Right lung (tissue), 5 donors: Measurements from ENCODE around the gene GPR78. TPM values are rescaled to one million over a fixed set of nuclear protein-coding genes. Genes with fewer than 3 reads are reported as not detected.
"Not testable (repeated sequence)": the region's sequence is repeated elsewhere in the genome, so short reads cannot be mapped to it uniquely, and the experiment has no call there.

Experiments
- DNase-seq, 2 donors: peaks; one replicate each; pipeline ENCODE4 v3.0.0-alpha.2; 2013
- polyA plus RNA-seq, 5 donors: library from polyadenylated mRNA; unstranded; fragments of 120-200 nt; gene quantifications; one replicate each; pipeline versions ENCODE4 v1.2.1 to v1.2.3, GENCODE V29; 2013; ENCODE audit warnings: inconsistent platforms in 1 of 5, low replicate concordance in 1 of 5; ENCODE audit not compliant: insufficient read length in 5 of 5, insufficient read depth in 1 of 5

The GPR78 gene
- polyA plus RNA-seq, 5 donors = 0.06 to 0.37 (median 0.15) TPM

DNA sequence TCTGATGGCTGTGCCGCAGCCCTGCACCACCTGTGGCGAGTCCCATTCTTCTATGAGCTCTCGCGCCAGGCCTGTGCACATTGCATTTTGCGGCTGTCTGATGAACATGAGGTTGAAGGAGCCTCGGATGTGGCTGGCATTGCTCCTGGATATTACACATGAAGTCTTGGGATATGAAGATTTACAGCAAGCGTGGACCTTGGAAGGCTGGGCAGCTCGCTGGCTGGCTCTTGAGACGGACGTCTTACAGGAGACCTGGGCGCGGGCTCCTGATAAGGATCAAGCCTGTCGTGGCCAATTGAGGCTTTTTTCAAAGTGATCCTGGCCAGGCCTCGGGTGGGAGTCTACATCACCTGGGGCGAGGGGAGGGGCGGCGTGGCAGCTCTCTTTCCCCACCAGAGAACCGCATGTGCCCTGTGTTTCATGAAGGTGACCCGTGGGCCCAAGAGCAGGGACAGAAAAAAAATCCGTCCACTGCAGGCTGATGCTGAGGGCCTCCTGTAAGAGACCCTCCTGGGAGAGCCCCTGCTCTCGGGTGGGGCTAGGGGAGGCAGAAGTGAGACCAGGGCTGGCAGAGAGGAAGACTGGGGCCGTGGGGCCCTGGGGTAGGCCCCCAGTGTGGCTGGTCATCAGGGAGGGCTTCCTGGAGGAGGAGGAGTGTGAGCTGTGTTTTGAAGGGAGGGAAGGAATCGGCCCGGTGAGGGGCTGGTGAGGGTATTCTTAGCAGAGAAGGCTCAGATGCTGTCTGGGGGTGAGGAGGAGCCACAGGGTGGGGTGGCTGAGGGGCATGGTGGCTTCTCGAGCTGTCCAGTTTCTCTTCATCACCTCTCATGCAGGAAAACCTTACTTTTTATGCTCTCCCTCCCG is 36.0 kb downstream of the GPR78 start:
- no peak for DNase-seq

DNA sequence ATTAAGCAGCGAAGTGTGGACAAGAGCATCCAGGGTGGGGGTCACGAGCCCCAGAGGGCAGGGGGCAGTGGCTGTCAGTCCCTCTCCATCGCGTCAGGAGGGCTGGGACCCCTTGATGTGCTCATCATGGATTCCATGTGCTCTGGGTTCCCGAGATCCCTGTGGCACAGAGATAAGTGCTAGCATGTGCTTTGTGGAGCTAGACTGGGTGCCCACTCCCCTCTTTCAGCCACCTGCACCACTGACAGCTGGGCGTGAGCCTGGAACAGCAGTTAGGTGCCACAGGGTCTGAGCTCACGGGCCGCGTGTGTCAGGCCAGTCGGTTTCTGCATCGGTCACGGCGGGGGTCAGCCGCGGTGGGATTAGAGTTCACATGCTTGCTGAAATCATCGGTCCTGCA is 36.6 kb downstream of the GPR78 start:
- no peak for DNase-seq

DNA sequence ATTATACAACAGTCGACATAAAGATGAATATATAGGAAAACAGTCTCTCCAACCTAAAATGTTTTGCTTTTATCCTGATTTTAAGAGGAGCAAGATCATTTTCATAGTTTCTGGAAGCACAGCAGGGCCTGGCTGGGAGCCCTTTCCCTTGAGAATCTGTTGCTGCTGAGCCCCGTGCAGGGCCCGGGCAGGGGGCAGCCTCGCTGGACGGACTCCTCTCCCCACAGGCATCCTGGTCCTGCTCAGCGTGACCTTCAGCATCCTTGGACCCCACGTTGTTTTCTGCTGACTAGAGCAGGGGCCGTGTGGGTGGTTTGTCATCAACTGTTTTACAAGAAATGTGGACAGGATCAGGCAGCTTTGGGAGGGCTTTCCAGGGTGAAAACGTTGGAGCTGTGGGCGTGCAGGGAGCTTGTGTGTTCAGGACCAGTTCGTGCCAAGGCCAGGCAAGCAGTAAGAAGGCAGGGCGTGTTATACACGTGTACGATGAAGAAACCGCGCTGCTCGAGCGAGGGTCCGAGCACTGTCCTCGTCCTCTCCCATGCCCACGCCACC is 37.4 kb downstream of the GPR78 start:
- no peak for DNase-seq

DNA sequence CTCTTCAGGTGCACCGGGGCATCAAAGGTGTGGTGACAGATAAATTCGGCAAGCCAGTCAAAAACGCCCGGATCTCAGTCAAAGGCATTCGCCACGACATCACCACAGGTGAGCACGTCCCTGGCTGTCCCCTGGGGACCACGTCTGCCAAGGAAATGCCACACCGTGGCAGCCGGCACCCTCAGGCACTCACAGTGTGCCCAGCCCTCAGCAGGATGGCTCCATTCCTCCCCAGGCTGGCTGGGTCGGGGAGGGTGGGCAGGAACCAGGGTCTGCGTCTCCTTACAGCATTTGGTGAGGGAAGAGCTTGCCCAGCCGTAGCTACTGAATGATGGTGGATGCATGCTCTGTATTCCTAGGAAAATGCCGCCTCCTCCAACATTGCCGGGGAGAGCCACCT is 38.2 kb downstream of the GPR78 start:
- DNase-seq = no peak

DNA sequence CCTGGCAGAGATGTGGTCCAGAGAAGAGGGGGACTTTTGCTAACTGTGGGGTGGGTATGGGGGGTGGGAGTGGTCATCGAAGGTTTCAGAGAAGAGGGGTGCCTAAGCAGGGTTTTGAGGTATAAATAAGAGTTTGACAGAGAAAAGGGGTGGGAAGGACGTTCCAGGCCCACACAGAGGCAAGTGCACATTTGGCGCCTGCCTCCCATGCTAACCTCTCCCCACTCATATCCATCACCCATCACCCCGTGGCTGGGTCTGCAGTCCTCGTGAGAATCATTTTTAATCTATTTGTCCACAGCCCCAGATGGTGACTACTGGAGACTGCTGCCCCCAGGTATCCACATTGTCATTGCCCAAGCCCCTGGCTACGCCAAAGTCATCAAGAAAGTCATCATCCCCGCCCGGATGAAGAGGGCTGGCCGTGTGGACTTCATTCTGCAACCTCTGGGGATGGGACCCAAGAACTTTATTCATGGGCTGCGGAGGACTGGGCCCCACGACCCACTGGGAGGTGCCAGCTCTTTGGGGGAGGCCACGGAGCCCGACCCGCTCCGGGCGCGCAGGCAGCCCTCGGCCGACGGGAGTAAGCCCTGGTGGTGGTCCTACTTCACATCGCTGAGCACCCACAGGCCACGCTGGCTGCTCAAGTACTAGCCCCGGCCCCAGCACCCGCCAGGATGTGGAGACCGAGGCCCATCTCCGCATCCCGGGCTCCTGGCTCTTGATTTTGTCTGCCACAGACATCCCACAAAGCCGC is 38.9 kb downstream of the GPR78 start:
- no peak for DNase-seq

DNA sequence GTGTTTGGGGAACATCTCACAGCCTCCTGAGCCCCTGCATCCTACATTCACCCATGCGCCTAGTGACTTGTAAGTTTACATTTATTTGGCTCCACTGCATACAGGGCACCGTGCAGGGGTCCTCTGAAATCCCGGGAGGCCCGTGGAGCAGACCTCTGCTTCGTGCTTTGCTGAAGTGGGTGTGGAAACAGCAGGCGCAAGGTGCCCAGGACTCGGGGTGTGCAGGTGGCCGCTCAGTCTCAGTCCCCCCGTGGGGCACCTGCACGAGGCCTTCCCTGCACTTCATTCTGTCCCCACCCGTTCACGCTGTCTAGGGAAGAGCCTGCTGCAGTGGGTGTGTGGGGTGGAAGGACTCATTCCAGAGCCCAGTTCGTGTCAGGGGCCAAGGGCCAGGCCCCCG is 40.9 kb downstream of the GPR78 start:
- DNase-seq = not testable (repeated sequence)

DNA sequence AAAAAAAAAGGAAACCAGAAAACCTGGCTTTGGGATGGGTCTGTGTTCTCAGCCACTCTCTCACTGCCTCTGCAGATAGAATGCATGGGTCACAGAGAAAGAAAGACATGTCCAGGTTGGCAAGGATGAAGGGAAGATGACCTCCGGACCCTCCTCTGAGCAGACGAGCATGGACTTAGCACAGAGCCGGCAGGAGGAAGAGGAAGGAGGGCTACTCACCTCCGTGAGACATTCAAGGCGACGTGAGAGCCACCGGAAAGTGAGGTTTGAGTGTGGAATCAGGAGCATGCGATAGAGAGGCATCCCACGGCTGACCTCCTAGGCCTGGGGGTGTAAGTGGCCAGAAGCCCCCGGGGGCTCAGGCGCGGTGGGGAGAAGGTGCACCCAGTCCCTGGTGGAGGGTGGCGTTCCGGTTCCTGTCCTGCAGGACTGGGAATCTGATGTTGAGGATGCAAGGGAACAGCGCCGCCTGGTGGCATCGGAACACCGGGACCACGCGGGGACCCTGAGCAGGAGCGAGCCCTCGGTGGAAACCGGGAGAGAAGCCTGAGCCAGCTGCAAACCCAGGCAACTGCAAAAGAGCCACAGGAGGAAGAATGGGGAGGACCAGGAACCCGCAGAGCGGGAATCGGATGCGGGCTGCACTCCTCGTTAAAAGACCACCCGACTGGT is 44.5 kb downstream of the GPR78 start:
- DNase-seq = not testable (repeated sequence)

DNA sequence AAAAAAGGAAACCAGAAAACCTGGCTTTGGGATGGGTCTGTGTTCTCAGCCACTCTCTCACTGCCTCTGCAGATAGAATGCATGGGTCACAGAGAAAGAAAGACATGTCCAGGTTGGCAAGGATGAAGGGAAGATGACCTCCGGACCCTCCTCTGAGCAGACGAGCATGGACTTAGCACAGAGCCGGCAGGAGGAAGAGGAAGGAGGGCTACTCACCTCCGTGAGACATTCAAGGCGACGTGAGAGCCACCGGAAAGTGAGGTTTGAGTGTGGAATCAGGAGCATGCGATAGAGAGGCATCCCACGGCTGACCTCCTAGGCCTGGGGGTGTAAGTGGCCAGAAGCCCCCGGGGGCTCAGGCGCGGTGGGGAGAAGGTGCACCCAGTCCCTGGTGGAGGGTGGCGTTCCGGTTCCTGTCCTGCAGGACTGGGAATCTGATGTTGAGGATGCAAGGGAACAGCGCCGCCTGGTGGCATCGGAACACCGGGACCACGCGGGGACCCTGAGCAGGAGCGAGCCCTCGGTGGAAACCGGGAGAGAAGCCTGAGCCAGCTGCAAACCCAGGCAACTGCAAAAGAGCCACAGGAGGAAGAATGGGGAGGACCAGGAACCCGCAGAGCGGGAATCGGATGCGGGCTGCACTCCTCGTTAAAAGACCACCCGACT is 50.2 kb downstream of the GPR78 start:
- not testable (repeated sequence) for DNase-seq

DNA sequence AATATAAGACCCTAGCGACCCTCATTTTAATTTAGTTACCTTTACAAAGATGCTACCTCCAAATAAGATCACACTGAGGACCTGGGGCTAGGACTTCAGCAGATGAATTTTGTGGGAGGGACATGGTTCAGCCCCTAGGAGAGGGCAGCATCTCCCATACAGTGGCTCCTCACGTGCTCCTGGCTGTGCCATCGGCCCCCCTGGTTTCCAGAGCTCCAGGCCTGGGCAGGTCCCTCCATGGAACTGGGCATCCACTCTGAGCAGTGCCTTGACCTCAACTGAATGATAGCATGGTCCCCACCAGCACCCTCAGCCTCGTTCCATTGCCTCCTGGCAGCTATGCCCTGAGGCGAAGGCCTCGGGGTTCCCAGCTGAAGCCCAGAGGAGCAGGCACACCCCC is 51.7 kb downstream of the GPR78 start:
- DNase-seq = not testable (repeated sequence)

DNA sequence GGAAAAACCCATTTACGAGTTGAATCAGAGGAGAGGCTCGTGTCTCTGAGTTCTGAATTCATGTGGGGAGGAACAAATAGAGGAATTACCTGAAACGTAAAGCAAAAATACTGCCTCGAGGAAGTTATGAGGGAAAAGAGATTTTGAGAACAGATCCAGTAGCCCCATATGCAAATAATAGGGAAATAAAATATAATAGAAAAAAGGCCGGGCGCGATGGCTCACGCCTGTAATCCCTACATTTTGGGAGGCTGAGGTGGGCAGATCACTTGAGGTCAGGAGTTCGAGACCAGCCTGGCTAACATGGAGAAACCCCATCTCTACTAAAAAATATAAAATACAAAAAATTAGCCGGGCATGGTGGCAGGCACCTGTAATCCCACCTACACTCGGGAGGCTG is 54.6 kb downstream of the GPR78 start:
- DNase-seq = not testable (repeated sequence)

DNA sequence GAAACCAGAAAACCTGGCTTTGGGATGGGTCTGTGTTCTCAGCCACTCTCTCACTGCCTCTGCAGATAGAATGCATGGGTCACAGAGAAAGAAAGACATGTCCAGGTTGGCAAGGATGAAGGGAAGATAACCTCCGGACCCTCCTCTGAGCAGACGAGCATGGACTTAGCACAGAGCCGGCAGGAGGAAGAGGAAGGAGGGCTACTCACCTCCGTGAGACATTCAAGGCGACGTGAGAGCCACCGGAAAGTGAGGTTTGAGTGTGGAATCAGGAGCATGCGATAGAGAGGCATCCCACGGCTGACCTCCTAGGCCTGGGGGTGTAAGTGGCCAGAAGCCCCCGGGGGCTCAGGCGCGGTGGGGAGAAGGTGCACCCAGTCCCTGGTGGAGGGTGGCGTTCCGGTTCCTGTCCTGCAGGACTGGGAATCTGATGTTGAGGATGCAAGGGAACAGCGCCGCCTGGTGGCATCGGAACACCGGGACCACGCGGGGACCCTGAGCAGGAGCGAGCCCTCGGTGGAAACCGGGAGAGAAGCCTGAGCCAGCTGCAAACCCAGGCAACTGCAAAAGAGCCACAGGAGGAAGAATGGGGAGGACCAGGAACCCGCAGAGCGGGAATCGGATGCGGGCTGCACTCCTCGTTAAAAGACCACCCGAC is 55.8 kb downstream of the GPR78 start:
- not testable (repeated sequence) for DNase-seq

Other genes starting within 250 kb of the GPR78 start
- 10 to 100 TPM; 15.3 to 22.2 (median 20.8) TPM for gene ACOX3, start 139.7 kb upstream of the GPR78 start, polyA plus RNA-seq
- 10 to 100 TPM; 17.0 to 19.1 (median 18.3) TPM for gene TRMT44, start 139.6 kb upstream of the GPR78 start, polyA plus RNA-seq
- 1 to 10 TPM; 1.3 to 4.7 (median 3.0) TPM for gene CPZ, start 12.4 kb downstream of the GPR78 start, polyA plus RNA-seq